Measurements from ENCODE around the gene COL1A1. TPM values are rescaled to one million over a fixed set of nuclear protein-coding genes. Genes with fewer than 3 reads are reported as not detected.
A peak's percentile ranks its signal among the peaks of the same experiment; 100 is the strongest.

Gene COL1A1
- total and polyA plus RNA-seq, 5 donors, result 24.8 to 138 (median 59.2) TPM

GRCh38 chr17:50176559-50177357 is 24.7 kb downstream of the COL1A1 start:
- Histone ChIP-seq H3K27me3 (ENCODE audit: control insufficient read depth, insufficient read depth) (no peaks in the 10 kb centered on the region), H3K9me3 (ENCODE audit: control insufficient read depth, low read length) (no peaks in the 10 kb centered on the region), H3K4me3 (ENCODE audit: low read length) (no peak overlapping the region), H3K27ac (ENCODE audit: low read length) (no peak overlapping the region), H3K4me1 (ENCODE audit: control insufficient read depth, insufficient read depth, low read length) (peaks cover 17% of the 10 kb centered on the region)
- DNase-seq, result peak; percentile 16 to 59 (median 55)
- intact Hi-C loops (cut with DNase I), result no loop called here
- WGBS, result 79% methylated on average over 20 of the region's 20 CpGs
- no peak for ATAC-seq

DNA sequence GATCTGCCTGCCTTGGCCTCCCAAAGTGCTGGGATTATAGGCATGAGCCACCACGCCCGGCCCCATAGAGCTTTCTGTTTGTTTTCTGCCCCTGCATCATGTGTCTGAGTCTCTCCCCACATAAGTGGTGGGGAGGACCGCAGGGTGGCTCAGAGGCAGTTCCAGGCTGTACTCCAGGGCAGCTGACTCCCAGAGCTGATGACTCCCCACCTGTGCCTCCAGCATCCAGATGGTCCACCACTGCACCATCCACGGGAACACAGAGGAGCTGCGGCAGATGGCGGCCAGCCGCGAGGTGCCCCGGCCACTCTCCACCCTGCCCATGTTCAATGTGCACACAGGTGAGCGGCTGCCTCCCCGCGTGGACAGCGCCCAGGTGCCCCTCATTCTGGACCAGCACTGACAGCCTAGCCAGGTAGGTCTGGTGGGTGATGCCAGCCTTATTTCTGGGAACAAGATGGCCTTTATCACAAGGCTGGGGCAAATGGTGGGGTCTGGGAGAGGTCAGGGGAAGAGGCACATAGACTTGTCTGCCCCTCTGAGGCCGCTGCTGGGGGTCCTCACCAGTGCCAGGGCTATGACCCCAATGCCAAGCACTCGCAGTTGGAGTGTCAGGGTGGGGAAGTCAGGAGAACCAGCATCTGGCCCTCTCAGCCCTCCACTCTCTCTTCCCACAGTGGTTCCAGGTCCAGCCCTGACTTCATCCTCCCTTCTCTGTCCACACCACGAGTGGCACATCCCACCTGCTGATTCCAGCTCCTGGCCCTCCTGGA is 26.2 kb downstream of the COL1A1 start:
- WGBS, result 89% methylated on average over 16 of the region's 16 CpGs
- intact Hi-C loops (cut with DNase I), result no loop called here
- no peak overlapping the region for H3K4me3 ChIP-seq (ENCODE audit: low read length)

GRCh38 chr17:50174444-50174843 is 27.0 kb downstream of the COL1A1 start:
- DNase-seq, result peak; percentile 4 to 48 (median 41)
- WGBS, result 78% methylated on average over 6 of the region's 6 CpGs
- intact Hi-C loops (cut with DNase I), result no loop called here

More for the DNA sequence above, 26.2 kb downstream of the COL1A1 start:
- H3K27ac ChIP-seq (ENCODE audit: low read length), result no peak overlapping the region
- DNase-seq (peak; percentile 11 to 62 (median 55)), ATAC-seq (no peak)
- H3K9me3 ChIP-seq (ENCODE audit: control insufficient read depth, low read length), result no peaks in the 10 kb centered on the region
- H3K27me3 ChIP-seq (ENCODE audit: control insufficient read depth, insufficient read depth), result no peaks in the 10 kb centered on the region
- H3K4me1 ChIP-seq (ENCODE audit: control insufficient read depth, insufficient read depth, low read length), result peaks cover 17% of the 10 kb centered on the region

GRCh38 chr17:50173335-50173941 is 28.0 kb downstream of the COL1A1 start:
- peak; percentile 55 to 75 (median 69) for DNase-seq
- H3K27me3 ChIP-seq (ENCODE audit: control insufficient read depth, insufficient read depth), result no peaks in the 10 kb centered on the region
- no peak overlapping the region for H3K4me3 ChIP-seq (ENCODE audit: low read length)
- peak overlapping the region; percentile 68 for H3K27ac ChIP-seq (ENCODE audit: low read length)
- peaks cover 17% of the 10 kb centered on the region for H3K4me1 ChIP-seq (ENCODE audit: control insufficient read depth, insufficient read depth, low read length)
- peak; percentile 7 to 43 for ATAC-seq
- intact Hi-C loops (cut with DNase I), result no loop called here
- 30% methylated on average over 10 of the region's 10 CpGs for WGBS
- H3K9me3 ChIP-seq (ENCODE audit: control insufficient read depth, low read length), result no peaks in the 10 kb centered on the region

More at GRCh38 chr17:50174444-50174843, 27.0 kb downstream of the COL1A1 start:
- no peak for ATAC-seq
- Histone ChIP-seq H3K4me1 (ENCODE audit: control insufficient read depth, insufficient read depth, low read length) (peaks cover 17% of the 10 kb centered on the region), H3K9me3 (ENCODE audit: control insufficient read depth, low read length) (no peaks in the 10 kb centered on the region), H3K4me3 (ENCODE audit: low read length) (no peak overlapping the region), H3K27me3 (ENCODE audit: control insufficient read depth, insufficient read depth) (no peaks in the 10 kb centered on the region), H3K27ac (ENCODE audit: low read length) (no peak overlapping the region)

DNA sequence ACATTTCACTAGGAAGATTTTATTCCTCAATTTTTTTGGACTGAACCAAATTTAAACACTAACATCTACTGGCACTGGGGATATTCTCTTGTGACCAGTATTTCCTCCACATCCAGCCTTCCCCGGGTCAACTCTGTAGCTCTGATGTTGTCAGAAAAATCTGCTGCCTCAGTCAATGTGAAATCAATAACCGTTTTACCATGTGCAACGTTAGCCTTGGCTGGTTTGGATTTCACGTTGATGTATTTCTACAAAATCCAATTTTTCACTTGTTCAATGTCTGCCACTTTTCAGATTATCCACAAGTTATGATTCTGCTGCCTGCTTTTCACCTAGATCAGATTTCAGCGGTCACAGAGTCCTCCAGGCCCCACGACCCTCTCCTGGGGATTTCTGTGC is 28.5 kb downstream of the COL1A1 start:
- DNase-seq (no peak), ATAC-seq (no peak)
- peak overlapping the region; percentile 68 for H3K27ac ChIP-seq (ENCODE audit: low read length)
- H3K9me3 ChIP-seq (ENCODE audit: control insufficient read depth, low read length), result no peaks in the 10 kb centered on the region
- intact Hi-C loops (cut with DNase I), result no loop called here
- H3K4me1 ChIP-seq (ENCODE audit: control insufficient read depth, insufficient read depth, low read length), result peaks cover 17% of the 10 kb centered on the region
- H3K27me3 ChIP-seq (ENCODE audit: control insufficient read depth, insufficient read depth), result no peaks in the 10 kb centered on the region
- WGBS, result 58% methylated on average over 6 of the region's 6 CpGs
- no peak overlapping the region for H3K4me3 ChIP-seq (ENCODE audit: low read length)

DNA sequence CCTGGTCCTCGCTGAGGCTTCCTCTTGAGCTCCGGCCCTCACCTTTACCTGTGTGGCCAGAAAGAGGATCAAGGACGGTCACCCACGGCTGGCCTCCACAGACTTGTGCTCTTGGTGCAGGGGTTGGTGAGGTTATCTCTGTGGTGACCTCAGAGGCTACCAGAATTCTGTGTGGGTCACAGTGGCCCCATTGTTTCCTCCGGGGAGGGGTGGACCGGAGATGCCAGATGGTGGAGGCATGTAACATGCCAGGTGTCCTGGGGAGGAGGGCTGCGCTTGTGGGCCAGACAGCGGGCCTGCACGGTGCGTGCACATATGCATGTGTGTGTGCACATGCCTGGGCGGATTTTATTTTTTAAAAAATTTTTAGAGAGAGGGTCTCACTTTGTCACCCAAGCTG is 29.3 kb downstream of the COL1A1 start:
- WGBS, result 92% methylated on average over 11 of the region's 11 CpGs
- Histone ChIP-seq H3K4me3 (ENCODE audit: low read length) (no peak overlapping the region), H3K27ac (ENCODE audit: low read length) (no peak overlapping the region), H3K4me1 (ENCODE audit: control insufficient read depth, insufficient read depth, low read length) (peaks cover 9% of the 10 kb centered on the region), H3K9me3 (ENCODE audit: control insufficient read depth, low read length) (no peaks in the 10 kb centered on the region), H3K27me3 (ENCODE audit: control insufficient read depth, insufficient read depth) (no peaks in the 10 kb centered on the region)
- ATAC-seq (no peak), DNase-seq (peak; percentile 10 to 46 (median 32))
- intact Hi-C loops (cut with DNase I), result no loop called here

DNA sequence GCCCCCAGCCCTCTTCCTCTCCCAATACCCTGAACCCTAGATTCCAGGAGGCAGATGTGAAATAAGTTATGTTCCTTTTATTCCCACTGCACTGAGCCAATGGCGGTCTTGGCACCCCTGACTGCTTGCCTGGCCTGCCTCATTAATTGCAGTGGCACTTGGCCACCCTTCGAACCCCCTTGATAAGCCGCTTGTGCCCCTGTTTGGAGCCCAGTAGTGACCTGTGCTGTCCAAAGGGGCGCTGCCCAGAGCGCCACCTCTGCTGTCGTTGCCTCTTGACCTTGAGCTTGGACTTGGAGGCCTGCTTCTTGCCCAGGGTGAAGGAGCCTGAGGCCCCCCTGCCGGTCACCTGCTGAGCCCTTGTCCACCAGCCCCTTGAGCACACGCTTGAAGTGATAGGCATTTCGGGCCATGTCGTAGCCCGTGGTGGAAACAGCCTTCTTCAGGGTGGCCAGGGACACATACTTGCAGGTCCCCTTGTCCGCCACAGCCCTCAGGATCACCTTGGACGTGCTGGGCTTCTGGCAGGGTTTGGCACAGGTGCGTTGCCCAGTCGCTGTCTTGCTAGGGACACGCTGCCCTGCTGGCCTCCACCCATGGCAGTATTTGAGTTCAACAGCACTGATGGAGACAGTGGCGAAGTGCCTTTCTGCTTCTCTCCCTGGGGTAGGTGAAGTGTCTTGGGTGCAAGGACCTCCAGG is 29.9 kb downstream of the COL1A1 start:
- WGBS, result 83% methylated on average over 17 of the region's 17 CpGs

DNA sequence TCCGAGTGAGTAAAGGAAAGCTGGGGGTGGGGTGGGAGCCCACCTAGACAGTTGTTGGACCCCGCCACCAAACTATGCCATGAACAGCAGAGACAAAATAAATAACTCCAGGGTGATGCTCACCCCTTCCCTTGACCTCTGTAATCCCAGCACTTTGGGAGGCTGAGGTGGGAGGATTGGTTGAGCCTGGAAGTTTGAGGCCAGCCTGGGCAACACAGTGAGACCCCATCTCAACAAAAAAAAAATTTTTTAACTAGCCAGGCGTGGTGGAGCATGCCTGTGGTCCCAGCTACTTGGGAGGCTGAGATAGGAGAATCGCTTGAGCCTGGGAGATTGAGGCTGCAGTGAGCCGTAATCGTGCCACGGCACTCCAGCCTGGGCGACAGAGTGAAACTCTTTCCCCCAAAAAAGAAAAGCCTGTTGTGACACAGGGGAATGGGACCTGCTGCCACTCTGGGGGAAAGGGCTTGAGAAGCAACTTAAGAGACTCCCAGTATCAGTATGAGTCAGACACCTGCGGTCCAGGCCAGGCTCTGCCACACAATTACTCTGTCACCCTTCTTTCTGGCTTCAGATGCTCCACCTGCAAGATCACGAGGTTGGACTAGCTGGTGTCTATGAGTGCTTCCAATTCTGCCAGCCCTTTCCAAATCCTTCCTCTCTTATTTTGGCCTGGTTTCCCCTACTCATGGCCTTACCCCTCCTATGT is 30.6 kb downstream of the COL1A1 start:
- intact Hi-C loops (cut with DNase I), result no loop called here

More for the DNA sequence above, 29.9 kb downstream of the COL1A1 start:
- intact Hi-C loops (cut with DNase I), result no loop called here
- Histone ChIP-seq H3K4me1 (ENCODE audit: control insufficient read depth, insufficient read depth, low read length) (peaks cover 6% of the 10 kb centered on the region), H3K9me3 (ENCODE audit: control insufficient read depth, low read length) (no peaks in the 10 kb centered on the region), H3K27me3 (ENCODE audit: control insufficient read depth, insufficient read depth) (no peaks in the 10 kb centered on the region), H3K4me3 (ENCODE audit: low read length) (no peak overlapping the region), H3K27ac (ENCODE audit: low read length) (peak overlapping the region; percentile 9)
- DNase-seq (peak; percentile 16 to 56 (median 55)), ATAC-seq (no peak)

GRCh38 chr17:50169881-50170459 is 31.5 kb downstream of the COL1A1 start:
- intact Hi-C loops (cut with DNase I), result loop anchor here in 3 of 4 donors (5.0 to 10.0 kb wide), 2 partner anchors 53 to 55 kb away; no protein-coding TSS in a partner anchor
- no peaks in the 10 kb centered on the region for H3K9me3 ChIP-seq (ENCODE audit: control insufficient read depth, low read length)
- peaks cover 6% of the 10 kb centered on the region for H3K4me1 ChIP-seq (ENCODE audit: control insufficient read depth, insufficient read depth, low read length)
- H3K27me3 ChIP-seq (ENCODE audit: control insufficient read depth, insufficient read depth), result no peaks in the 10 kb centered on the region
- no peak overlapping the region for H3K4me3 ChIP-seq (ENCODE audit: low read length)
- ATAC-seq, result no peak
- peak; percentile 13 to 44 (median 41) for DNase-seq
- 89% methylated on average over 9 of the region's 9 CpGs for WGBS
- no peak overlapping the region for H3K27ac ChIP-seq (ENCODE audit: low read length)

More for the DNA sequence above, 30.6 kb downstream of the COL1A1 start:
- DNase-seq (peak; percentile 2 to 27 (median 22)), ATAC-seq (no peak)
- no peak overlapping the region for H3K4me3 ChIP-seq (ENCODE audit: low read length)
- H3K4me1 ChIP-seq (ENCODE audit: control insufficient read depth, insufficient read depth, low read length), result peaks cover 6% of the 10 kb centered on the region
- no peaks in the 10 kb centered on the region for H3K9me3 ChIP-seq (ENCODE audit: control insufficient read depth, low read length)
- peak overlapping the region; percentile 17 for H3K27ac ChIP-seq (ENCODE audit: low read length)
- H3K27me3 ChIP-seq (ENCODE audit: control insufficient read depth, insufficient read depth), result no peaks in the 10 kb centered on the region
- WGBS, result 89% methylated on average over 10 of the region's 10 CpGs
